ENCODE results near the gene UNC5C. TPM values are rescaled to one million over a fixed set of nuclear protein-coding genes. Genes with fewer than 3 reads are reported as not detected.

The UNC5C gene
- total RNA-seq, 1 experiment from 2014 or later, result 0.02 TPM

DNA sequence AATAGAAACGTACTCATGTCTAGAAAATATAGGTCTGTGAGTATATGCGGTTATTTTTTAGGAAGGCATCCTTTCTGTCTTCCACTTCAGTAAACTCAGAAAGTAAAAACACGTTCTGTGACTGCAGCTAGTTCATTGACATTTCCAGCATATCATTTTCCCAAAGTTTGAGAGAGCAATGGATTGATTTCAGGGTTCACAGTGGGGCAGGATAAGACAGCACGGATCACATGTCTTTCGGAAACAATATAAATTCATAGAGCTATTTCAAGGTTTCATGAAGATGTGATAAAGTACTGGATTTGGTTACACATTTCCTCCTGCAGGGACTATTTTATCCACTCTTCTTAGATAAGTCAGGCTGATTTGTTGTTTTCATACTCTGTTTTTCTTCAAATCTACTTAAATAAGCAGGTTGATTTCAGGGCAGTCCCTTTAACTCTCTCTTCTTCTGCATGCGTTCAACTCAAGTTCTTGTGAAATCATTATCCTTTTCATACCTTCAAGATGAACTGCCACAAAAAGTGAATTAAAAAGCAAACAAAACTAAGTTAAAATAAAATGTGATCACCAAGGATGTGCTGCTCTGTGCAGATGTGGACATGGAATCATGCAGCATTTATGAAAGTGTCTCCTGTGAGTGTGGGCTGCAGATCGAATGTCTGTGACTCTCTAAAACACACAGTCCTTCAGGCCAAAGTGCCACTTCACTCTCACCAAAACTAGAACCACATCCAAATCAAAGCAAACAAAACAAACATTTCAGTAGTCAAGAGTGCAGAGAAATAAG, 187.7 kb downstream of the UNC5C start:
- DNase-seq (ENCODE audit: extremely low read depth, low read depth), result no peak

- no peak for DNase-seq (ENCODE audit: extremely low read depth, low read depth)
Observed at GRCh38 chr4:95360256-95360903, 188.4 kb downstream of the UNC5C start.

- DNase-seq (ENCODE audit: extremely low read depth, low read depth), result no peak
Observed at GRCh38 chr4:95358421-95358820, 190.4 kb downstream of the UNC5C start.

GRCh38 chr4:95355021-95355420, 193.8 kb downstream of the UNC5C start:
- no peak for DNase-seq (ENCODE audit: extremely low read depth, low read depth)

GRCh38 chr4:95348418-95348817, 200.4 kb downstream of the UNC5C start:
- no peak for DNase-seq (ENCODE audit: extremely low read depth, low read depth)

GRCh38 chr4:95343235-95343634, 205.5 kb downstream of the UNC5C start:
- DNase-seq (ENCODE audit: extremely low read depth, low read depth), result no peak

DNA sequence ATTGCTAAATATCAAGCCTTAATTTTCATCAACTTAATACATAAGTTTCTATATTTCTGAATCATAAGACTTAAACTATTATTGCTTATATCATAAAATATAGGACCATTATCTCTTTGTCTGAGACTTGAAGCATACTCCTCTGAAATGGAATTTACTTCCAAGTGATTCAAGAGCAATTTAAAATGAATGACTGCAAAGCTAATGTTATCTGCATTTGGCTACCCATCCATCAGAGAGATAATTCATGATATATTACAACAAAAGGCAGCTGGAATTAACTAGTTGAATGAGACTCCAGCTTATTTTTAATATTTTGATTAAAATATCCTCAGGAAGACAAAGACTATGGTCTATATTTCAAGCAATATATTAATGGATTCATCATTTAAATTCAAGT, 208.6 kb downstream of the UNC5C start:
- DNase-seq (ENCODE audit: extremely low read depth, low read depth), result no peak

DNA sequence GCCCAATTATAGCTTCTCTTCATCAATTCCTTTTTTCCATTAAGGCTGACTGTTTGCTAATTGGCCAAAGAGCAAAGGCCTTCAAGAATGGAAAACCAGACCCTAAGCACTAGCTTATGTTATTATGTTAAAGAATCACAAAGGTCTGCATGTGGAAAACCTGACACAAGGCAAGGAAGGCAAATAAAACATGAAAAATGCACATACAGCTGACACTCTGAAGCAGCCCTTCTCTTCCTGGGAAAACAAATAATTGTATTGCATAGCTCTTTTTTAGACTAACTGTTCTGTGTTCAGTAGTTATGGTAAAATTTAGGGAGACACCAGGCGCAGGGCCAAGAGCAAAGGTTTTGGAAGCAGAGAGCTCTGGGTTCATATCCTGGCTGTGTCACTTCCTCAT, 223.1 kb downstream of the UNC5C start:
- DNase-seq (ENCODE audit: extremely low read depth, low read depth), result no peak

GRCh38 chr4:95319169-95319568, 229.6 kb downstream of the UNC5C start:
- no peak for DNase-seq (ENCODE audit: extremely low read depth, low read depth)

GRCh38 chr4:95318483-95318882, 230.3 kb downstream of the UNC5C start:
- no peak for DNase-seq (ENCODE audit: extremely low read depth, low read depth)

GRCh38 chr4:95318044-95318443, 230.7 kb downstream of the UNC5C start:
- DNase-seq (ENCODE audit: extremely low read depth, low read depth), result no peak

DNA sequence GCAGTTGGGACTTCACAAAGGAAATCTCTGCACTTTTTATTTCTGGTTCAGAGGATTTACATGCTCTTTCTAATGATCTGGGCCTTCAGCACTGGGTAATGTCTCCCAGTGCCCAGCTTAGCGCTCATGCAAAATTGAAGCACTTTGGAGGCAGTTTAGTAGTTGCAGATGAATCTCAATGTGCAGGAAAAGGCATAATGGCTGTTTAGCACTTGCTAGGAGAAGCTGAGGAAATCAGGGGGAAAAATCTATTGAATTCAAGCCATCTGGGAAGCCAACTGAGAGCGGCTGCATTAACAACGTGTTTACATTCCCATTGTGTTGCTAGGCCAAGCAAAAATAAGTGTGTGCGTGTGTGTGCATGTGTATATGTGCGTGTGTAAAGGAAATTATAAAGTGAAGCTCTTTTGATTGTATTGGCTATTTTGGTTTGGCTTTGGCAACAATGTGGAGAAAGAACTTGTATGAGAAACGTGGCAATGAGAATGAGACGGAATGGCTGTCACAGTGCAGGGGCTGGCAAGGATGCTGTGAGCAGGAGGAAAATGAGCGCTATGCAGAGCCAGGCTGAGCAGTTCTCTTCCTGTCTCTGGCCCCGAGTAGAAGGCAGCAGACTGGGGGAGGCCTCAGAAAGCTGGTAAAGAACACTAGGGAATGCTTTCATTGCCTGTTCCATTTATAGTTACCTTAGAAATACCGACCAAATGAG, 231.5 kb downstream of the UNC5C start:
- DNase-seq (ENCODE audit: extremely low read depth, low read depth), result no peak

DNA sequence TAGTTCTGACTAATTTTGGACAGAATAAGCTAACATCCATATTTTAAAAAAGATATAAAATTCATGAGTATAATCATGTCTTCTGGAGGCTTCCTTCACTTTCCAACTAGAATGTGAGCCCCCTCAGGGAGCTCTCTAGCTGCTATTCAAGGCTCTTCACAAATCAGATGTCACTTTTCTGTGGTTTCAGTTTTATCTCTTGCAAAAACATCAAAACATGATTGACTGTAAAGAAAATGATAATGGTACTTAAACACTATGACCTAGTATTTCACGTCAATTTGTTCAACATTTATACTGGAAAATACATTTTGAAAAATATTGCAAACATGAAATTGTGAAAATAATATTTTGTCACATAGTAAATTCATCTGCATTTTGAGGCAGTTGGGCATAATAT, 234.2 kb downstream of the UNC5C start:
- no peak for DNase-seq (ENCODE audit: extremely low read depth, low read depth)

DNA sequence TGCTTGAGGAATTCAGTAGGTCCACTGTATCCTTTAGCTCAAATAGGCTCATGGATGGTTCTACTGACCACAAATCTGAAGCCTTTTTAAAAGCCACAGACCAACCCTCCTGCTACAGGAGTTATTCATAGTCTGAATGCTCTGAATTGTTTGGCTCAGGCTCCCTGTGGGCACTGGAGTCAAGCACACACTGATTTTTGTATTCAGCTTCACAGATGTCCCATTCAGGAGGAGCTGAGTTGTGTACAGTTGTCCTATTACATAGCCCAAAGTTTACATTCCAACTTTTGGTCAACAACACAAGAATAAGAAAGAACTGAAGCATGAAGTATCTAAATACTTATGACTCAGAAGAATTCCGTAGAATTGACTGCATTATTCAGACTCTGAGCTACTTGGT, 243.9 kb downstream of the UNC5C start:
- DNase-seq (ENCODE audit: extremely low read depth, low read depth), result no peak

GRCh38 chr4:95300304-95300703, 248.5 kb downstream of the UNC5C start:
- no peak for DNase-seq (ENCODE audit: extremely low read depth, low read depth)

- DNase-seq (ENCODE audit: extremely low read depth, low read depth), result no peak
Observed at GRCh38 chr4:95296052-95296451, 252.7 kb downstream of the UNC5C start.

DNA sequence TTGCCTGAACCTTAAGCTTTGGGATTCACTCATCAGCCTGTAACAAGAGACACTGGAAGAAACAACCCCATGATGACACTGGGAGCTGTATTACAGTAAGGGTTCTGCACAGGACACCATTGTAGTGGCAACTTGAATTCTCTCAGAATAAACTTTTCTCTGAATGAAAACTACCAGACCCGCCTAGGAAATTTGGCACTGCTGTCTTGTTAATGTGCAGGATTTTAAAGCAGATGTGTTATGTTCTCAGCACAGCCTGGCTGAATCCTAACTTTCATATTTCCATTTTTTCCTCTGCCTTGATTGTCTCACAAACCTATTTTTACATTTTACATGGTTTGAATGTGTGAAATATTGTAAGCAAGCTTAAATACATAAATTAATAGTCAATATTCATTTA, 253.6 kb downstream of the UNC5C start:
- DNase-seq (ENCODE audit: extremely low read depth, low read depth), result no peak

DNA sequence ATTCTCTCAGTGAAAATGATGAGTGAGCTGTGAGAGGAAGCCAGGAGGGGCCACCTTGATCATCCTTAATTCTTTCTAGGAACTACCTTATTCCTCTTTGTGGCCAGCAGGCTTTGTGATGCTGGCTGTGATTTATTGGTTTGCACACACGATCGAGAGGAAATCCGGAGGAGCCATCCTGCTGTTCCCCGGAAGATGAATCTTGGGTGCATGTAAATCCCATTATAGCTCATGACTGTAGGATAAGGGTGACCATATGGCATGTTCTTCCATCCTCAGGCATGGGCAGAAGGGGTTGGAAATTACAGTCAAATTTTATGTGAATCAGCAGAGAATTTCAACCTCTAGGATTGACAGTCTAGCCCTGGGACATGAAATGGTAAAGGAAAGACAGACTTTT, 254.5 kb downstream of the UNC5C start:
- DNase-seq (ENCODE audit: extremely low read depth, low read depth), result no peak

DNA sequence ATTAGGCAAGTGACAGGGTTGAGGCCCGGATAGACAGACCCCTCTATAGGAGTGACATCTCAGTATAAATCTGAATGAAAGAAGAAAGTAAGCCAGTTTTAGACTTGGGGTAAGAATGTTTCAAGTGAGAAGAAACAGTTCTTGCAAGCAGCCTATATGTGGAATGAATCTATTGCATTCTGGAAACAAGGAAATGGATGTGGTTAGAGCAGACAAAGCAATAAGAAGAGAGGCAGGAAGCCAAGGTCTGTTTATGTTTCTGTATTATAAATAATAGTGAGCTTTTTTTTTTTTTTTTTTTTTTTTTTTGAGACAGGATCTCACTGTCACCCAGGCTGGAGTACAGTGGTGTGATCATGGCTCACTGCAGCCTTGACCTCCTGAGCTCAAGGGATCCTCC, 255.8 kb downstream of the UNC5C start:
- DNase-seq (ENCODE audit: extremely low read depth, low read depth), result no peak

DNA sequence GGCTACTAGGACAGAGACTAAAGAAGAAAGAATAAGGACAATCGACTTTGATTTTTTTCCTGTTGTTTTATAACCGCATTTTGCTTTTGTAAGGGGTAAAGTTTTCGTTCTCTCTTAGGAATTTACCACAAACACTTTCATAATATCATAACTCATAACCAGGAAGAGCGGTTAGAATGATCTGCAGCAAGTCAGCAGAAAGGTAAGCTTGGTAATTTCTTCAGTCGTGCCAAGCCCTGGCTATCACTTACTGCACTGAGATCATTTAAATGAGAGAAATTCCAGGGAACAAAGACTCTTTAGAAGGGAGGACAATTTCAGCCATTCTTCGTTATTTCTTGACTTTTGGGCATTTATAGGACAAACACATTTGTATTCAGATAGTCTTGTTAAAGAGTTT, 258.1 kb downstream of the UNC5C start:
- DNase-seq (ENCODE audit: extremely low read depth, low read depth), result no peak

GRCh38 chr4:95289028-95289634, 259.6 kb downstream of the UNC5C start:
- no peak for DNase-seq (ENCODE audit: extremely low read depth, low read depth)

Measured in NCI-H460 (cell line).